OCI-LY7 (cell line): Measurements from ENCODE around the gene NWD2.

Experiments used
- CTCF ChIP-seq: fragments of 200-600 bp; sonication (generic); conservative IDR thresholded peaks from 2 replicates; pipeline ENCODE4 v1.5.1; 2014; ENCODE audit warnings: mild to moderate bottlenecking, antibody characterized with exemption, low read length, moderate library complexity, mixed read lengths
- EZH2phosphoT487 ChIP-seq: fragments of 200-600 bp; sonication (generic); IDR thresholded peaks from 2 replicates; pipeline ENCODE4 v1.6.1; 2018; ENCODE audit warnings: low read depth, borderline replicate concordance, mild to moderate bottlenecking, mixed run types, antibody characterized with exemption, low read length, moderate library complexity, mixed read lengths

- TF ChIP-seq CTCF (no peak), EZH2phosphoT487 (no peak)
Observed at GRCh38 chr4:37427193-37427592, 182.7 kb downstream of the NWD2 start.
